Ishikawa (cell line): Measurements from ENCODE around the gene PKP1.

ENCODE experiments used
- CEBPB ChIP-seq: IDR thresholded peaks from 2 replicates; pipeline ENCODE4 v1.6.1; 2012
- EGR1 ChIP-seq: IDR thresholded peaks from 2 replicates; pipeline ENCODE4 v1.6.1; 2012
- EP300 ChIP-seq: IDR thresholded peaks from 2 replicates; pipeline ENCODE4 v1.6.1; 2012; ENCODE audit warnings: borderline replicate concordance
- NFIC ChIP-seq: IDR thresholded peaks from 2 replicates; pipeline ENCODE4 v1.6.1; 2012
- RAD21 ChIP-seq: IDR thresholded peaks from 2 replicates; pipeline ENCODE4 v1.6.1; 2012; ENCODE audit warnings: low read depth
- TCF12 ChIP-seq: IDR thresholded peaks from 2 replicates; pipeline ENCODE4 v1.6.1; 2012; ENCODE audit warnings: low read depth
- TEAD4 ChIP-seq: IDR thresholded peaks from 2 replicates; pipeline ENCODE4 v1.6.1; 2012
- TF ChIP-seq, protein P1 (sequence below): IDR thresholded peaks from 2 replicates; pipeline ENCODE4 v1.6.1; 2012; ENCODE audit warnings: low read depth, mild to moderate bottlenecking
- TF ChIP-seq, protein P2 (sequence below): IDR thresholded peaks from 2 replicates; pipeline ENCODE4 v1.6.1; 2012
- TF ChIP-seq, protein P3 (sequence below): IDR thresholded peaks from 2 replicates; pipeline ENCODE4 v1.6.1; 2012

DNA sequence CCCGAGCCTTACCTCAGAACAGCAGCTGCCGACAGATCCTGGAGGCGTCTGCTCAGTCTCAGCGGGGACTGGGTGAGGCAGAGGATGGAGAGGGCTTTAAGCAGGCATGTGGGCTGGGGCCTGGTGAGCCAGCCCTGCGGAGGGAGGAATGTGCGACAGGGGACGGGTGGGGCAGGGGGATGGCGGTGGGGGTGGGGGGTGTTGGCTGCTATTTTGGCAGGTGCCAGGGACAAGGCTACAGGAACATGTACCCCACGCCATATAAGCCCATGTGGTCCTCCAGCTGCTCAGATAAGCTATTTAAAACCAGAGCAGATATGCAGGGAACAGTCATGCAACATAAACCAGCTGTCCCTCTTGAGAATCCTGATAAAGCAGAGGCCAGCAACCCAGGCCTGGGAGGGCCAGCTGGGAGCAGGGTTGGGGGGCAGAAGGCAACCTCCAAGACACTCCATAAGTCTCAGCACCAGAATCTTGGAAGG is 94.3 kb downstream of the PKP1 start, which contains the start of gene TNNT2:
- TF ChIP-seq, protein P1, sequence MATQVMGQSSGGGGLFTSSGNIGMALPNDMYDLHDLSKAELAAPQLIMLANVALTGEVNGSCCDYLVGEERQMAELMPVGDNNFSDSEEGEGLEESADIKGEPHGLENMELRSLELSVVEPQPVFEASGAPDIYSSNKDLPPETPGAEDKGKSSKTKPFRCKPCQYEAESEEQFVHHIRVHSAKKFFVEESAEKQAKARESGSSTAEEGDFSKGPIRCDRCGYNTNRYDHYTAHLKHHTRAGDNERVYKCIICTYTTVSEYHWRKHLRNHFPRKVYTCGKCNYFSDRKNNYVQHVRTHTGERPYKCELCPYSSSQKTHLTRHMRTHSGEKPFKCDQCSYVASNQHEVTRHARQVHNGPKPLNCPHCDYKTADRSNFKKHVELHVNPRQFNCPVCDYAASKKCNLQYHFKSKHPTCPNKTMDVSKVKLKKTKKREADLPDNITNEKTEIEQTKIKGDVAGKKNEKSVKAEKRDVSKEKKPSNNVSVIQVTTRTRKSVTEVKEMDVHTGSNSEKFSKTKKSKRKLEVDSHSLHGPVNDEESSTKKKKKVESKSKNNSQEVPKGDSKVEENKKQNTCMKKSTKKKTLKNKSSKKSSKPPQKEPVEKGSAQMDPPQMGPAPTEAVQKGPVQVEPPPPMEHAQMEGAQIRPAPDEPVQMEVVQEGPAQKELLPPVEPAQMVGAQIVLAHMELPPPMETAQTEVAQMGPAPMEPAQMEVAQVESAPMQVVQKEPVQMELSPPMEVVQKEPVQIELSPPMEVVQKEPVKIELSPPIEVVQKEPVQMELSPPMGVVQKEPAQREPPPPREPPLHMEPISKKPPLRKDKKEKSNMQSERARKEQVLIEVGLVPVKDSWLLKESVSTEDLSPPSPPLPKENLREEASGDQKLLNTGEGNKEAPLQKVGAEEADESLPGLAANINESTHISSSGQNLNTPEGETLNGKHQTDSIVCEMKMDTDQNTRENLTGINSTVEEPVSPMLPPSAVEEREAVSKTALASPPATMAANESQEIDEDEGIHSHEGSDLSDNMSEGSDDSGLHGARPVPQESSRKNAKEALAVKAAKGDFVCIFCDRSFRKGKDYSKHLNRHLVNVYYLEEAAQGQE, result no peak
- no peak for TF ChIP-seq CEBPB
- no peak for TF ChIP-seq EGR1
- no peak for TF ChIP-seq TCF12
- TF ChIP-seq RAD21, result no peak
- no peak for TF ChIP-seq TEAD4
- no peak for TF ChIP-seq NFIC
- no peak for TF ChIP-seq EP300
- TF ChIP-seq, protein P2, sequence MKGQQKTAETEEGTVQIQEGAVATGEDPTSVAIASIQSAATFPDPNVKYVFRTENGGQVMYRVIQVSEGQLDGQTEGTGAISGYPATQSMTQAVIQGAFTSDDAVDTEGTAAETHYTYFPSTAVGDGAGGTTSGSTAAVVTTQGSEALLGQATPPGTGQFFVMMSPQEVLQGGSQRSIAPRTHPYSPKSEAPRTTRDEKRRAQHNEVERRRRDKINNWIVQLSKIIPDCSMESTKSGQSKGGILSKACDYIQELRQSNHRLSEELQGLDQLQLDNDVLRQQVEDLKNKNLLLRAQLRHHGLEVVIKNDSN, result no peak
- TF ChIP-seq, protein P3, sequence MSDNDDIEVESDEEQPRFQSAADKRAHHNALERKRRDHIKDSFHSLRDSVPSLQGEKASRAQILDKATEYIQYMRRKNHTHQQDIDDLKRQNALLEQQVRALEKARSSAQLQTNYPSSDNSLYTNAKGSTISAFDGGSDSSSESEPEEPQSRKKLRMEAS, result no peak
